ENCODE measurements around the gene NOSTRIN. TPM values are rescaled to one million over a fixed set of nuclear protein-coding genes. Genes with fewer than 3 reads are reported as not detected.

NOSTRIN gene, protein sequence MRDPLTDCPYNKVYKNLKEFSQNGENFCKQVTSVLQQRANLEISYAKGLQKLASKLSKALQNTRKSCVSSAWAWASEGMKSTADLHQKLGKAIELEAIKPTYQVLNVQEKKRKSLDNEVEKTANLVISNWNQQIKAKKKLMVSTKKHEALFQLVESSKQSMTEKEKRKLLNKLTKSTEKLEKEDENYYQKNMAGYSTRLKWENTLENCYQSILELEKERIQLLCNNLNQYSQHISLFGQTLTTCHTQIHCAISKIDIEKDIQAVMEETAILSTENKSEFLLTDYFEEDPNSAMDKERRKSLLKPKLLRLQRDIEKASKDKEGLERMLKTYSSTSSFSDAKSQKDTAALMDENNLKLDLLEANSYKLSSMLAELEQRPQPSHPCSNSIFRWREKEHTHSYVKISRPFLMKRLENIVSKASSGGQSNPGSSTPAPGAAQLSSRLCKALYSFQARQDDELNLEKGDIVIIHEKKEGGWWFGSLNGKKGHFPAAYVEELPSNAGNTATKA
- 1 to 10 TPM; 3.7 to 8.1 (median 5.6) TPM for total RNA-seq
- 1 to 10 TPM; 4.6 to 6.6 (median 5.3) TPM for polyA plus RNA-seq
- long read RNA-seq, donor 1: 0 reads
- long read RNA-seq, donor 2, partial matches to known transcripts: 0 of 3 reads
- long read RNA-seq, donor 2, other reads (novel, unspliced or antisense): 1 of 3 reads

DNA sequence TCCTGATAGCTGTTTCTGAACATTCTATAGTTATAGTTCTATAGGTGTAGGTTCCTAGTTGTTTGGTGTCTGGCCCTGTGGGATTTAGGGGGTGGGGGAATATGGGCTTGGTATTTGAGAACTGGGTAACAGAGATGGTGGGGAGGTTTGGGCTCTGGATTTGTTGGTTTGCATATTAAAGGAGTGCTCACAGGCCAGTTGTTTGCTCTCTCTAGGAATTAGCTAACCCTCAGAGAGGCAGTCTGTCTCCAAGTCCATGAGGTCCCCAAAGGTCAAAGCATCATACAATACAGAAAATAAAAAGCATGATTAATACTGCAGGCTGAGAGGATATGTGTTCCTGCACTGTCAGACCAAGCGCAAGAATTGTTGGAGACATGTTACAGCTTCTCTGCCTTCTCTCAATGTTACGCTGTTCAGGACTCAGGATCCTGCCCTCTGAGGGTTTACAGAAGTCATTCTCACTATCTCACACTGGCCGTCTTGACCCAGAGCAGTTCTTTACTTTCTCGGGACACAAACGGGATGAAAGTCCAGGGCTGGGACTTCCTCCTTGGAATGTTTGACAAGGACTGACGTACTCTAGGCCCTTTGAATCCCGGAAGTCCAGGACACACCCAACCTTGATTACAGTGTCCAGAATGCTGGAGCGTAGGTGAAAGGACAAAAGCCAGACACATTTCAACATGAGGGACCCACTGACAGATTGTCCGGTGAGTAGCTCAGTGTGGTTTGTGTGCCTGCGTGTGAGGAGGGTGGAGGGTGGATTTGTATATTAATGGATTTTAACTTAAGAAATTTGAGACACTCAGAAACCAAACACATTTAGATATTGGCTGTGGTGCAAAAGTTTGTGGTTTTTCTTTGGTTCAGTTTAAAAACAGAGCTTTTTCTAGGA, at the start of gene NOSTRIN:
TSS of gene NOSTRIN (plus strand) at position 677 of the 898 bp plus-strand sequence. CDS start at position 687, 10 bp downstream.
- H3K27ac ChIP-seq: peak within 1 kb of the TSS; percentile 4
- TF ChIP-seq, protein P1, sequence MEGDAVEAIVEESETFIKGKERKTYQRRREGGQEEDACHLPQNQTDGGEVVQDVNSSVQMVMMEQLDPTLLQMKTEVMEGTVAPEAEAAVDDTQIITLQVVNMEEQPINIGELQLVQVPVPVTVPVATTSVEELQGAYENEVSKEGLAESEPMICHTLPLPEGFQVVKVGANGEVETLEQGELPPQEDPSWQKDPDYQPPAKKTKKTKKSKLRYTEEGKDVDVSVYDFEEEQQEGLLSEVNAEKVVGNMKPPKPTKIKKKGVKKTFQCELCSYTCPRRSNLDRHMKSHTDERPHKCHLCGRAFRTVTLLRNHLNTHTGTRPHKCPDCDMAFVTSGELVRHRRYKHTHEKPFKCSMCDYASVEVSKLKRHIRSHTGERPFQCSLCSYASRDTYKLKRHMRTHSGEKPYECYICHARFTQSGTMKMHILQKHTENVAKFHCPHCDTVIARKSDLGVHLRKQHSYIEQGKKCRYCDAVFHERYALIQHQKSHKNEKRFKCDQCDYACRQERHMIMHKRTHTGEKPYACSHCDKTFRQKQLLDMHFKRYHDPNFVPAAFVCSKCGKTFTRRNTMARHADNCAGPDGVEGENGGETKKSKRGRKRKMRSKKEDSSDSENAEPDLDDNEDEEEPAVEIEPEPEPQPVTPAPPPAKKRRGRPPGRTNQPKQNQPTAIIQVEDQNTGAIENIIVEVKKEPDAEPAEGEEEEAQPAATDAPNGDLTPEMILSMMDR (IDR thresholded peaks at IDR 0.05): no peak
- peak within 1 kb of the TSS; percentile 44 for H3K4me3 ChIP-seq
- H3K27me3 ChIP-seq (ENCODE audit: insufficient read depth in 3 of 3, low read length in 2 of 3): no peaks in the 10 kb centered on the region
- intact Hi-C loops (cut with DNase I): no loop called here
- no peaks in the 10 kb centered on the region for H3K9me3 ChIP-seq
- no peaks in the 10 kb centered on the region for H3K36me3 ChIP-seq (ENCODE audit: insufficient read depth in 1 of 2, low read depth in 1 of 2)
- H3K4me1 ChIP-seq: no peaks in the 10 kb centered on the region
- WGBS, 3 donors: 51 to 58% (median 55%) methylated on average over 10 of the region's 10 CpGs
- ATAC-seq: peak; percentile 30 to 65 (median 45)
- no peak for DNase-seq

DNA sequence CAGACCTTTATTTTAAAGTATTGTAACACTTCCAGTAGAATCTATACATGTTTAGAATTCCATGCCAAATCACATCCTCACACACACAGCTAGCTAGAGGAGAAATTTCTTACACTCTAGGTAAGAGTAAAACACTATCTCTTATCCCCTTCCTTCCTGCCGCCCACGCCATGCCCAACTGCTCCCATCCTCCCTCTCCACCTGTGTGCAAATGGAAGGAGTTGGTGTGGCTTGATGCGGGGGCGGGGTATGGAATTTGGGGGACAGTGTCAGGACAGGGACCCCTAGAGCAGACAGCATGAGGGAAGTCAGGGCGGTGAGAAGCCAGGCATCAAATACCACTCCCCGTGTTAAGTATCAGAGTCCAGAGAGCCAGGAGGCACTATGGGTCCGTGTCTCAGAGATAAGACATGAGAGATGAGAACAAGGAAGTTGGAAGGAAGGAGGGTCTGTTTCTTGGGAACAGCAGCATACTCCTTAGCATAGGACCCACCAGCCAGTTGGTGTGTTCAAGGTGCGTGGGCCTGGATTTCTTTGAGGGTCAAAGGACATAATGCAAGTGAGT, 48.6 kb upstream of the NOSTRIN start:
- no peak for DNase-seq
- 97 to 98% (median 97%) methylated on average over 8 of the region's 8 CpGs for WGBS, 3 donors
- H3K27me3 ChIP-seq (ENCODE audit: insufficient read depth in 3 of 3, low read length in 2 of 3): no peaks in the 10 kb centered on the region
- no peak for ATAC-seq
- peaks cover 11% of the 10 kb centered on the region for H3K4me1 ChIP-seq
- no peak overlapping the region for H3K27ac ChIP-seq
- no peaks in the 10 kb centered on the region for H3K9me3 ChIP-seq
- no peaks in the 10 kb centered on the region for H3K36me3 ChIP-seq (ENCODE audit: insufficient read depth in 1 of 2, low read depth in 1 of 2)
- no peak overlapping the region for H3K4me3 ChIP-seq
- TF ChIP-seq, protein P1 (IDR thresholded peaks at IDR 0.05): no peak
- intact Hi-C loops (cut with DNase I): no loop called here

DNA sequence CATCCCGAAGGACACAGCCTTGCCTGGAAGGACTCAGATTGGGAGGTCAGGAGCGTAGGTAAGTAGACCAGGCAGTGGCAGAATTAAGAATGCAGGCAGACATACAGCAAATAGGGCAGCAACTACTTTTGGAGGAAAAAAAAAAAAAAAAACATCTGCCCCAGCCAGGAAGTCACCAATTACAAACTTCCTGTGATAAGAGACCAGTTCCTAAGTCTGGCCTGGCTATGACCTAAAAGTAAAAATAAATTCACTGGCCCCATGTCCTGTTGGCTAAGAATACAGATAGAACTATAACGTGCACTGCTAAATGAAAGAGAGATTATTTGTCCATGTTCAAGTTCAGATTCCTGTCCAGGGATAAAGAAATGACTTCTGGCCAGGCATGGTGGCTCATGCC, 45.2 kb upstream of the NOSTRIN start:
- no peaks in the 10 kb centered on the region for H3K27me3 ChIP-seq (ENCODE audit: insufficient read depth in 3 of 3, low read length in 2 of 3)
- intact Hi-C loops (cut with DNase I): no loop called here

More for the DNA sequence above, 45.2 kb upstream of the NOSTRIN start:
- Histone ChIP-seq H3K4me1 (peaks cover 6% of the 10 kb centered on the region), H3K27ac (no peak overlapping the region), H3K4me3 (no peak overlapping the region), H3K9me3 (no peaks in the 10 kb centered on the region), H3K36me3 (ENCODE audit: insufficient read depth in 1 of 2, low read depth in 1 of 2) (no peaks in the 10 kb centered on the region)
- ATAC-seq: no peak
- whole genome bisulfite sequencing, 3 donors: 49 to 55% (median 50%) methylated on average over 3 of the region's 3 CpGs
- DNase-seq: no peak
- TF ChIP-seq, protein P1 (IDR thresholded peaks at IDR 0.05): no peak
